Uterus (tissue), 4 donors: Measurements from ENCODE around the gene LPP. TPM values are rescaled to one million over a fixed set of nuclear protein-coding genes. Genes with fewer than 3 reads are reported as not detected.
A peak's percentile ranks its signal among the peaks of the same experiment; 100 is the strongest.

Experiments
- DNase-seq, 2 donors: peaks; one replicate each; pipeline ENCODE4 v3.0.0-alpha.2; 2019 to 2020
- H3K27ac ChIP-seq, 2 donors: fragments of 200-600 bp; sonication (generic); 1 replicate in 1 of 2; 2 replicates in 1 of 2; pipeline ENCODE4 v1.5.1; 2016 to 2018
- H3K27me3 ChIP-seq, 2 donors: fragments of 200-600 bp; sonication (generic); one replicate each; pipeline ENCODE4 v1.5.1; 2018 to 2019; ENCODE audit warnings: control low read depth in 1 of 2
- H3K36me3 ChIP-seq, 2 donors: fragments of 200-600 bp; sonication (generic); one replicate each; pipeline ENCODE4 v1.5.1; 2019; ENCODE audit warnings: control low read depth in 1 of 2
- H3K4me1 ChIP-seq, 2 donors: fragments of 200-600 bp; sonication (generic); one replicate each; pipeline ENCODE4 v1.5.1; 2018 to 2019; ENCODE audit warnings: control low read depth in 1 of 2
- H3K4me3 ChIP-seq, 2 donors: fragments of 200-600 bp; sonication (generic); 1 replicate in 1 of 2; 2 replicates in 1 of 2; pipeline ENCODE4 v1.5.1; 2018 to 2019; ENCODE audit warnings: mild to moderate bottlenecking in 1 of 2
- H3K9me3 ChIP-seq, 2 donors: fragments of 200-600 bp; sonication (generic); one replicate each; pipeline ENCODE4 v1.5.1; 2019; ENCODE audit warnings: control low read depth in 1 of 2
- POLR2A ChIP-seq, 2 donors: fragments of 450-650 bp; IDR thresholded peaks; one replicate each; pipeline ENCODE4 v1.6.1; 2016; ENCODE audit warnings: antibody characterized with exemption in 2 of 2, mild to moderate bottlenecking in 1 of 2, moderate library complexity in 1 of 2
- intact Hi-C: fragments of 100-400 bp; cut with DNase I; formaldehyde crosslinking; loops from one replicate; pipeline ENCODE4 v1.15.1; 2023; ENCODE audit warnings: low total_unique reads
- total RNA-seq, 4 donors: library from RNA; depleted of rRNA in 3 of 4; stranded (reverse); fragments of >200 nt in 3 of 4; gene quantifications; one replicate each; pipeline versions ENCODE4 v1.1.0 to v1.2.4, GENCODE V29; 2014 to 2023
- TF ChIP-seq, protein P1 (sequence below), 4 experiments: fragments of 200-600 bp in 2 of 4; fragments of 450-650 bp in 2 of 4; sonication (generic) in 2 of 4; IDR thresholded peaks; one replicate each; pipeline ENCODE4 v1.5.1; 2016 to 2019; ENCODE audit warnings: antibody characterized with exemption in 4 of 4, mild to moderate bottlenecking in 2 of 4, moderate library complexity in 1 of 4
- donor health status: DM: yes; HTN: yes; CAD: no.

The LPP gene
- total RNA-seq, 4 donors from 2014 or later: 180 to 1,374 (median 712) TPM

DNA sequence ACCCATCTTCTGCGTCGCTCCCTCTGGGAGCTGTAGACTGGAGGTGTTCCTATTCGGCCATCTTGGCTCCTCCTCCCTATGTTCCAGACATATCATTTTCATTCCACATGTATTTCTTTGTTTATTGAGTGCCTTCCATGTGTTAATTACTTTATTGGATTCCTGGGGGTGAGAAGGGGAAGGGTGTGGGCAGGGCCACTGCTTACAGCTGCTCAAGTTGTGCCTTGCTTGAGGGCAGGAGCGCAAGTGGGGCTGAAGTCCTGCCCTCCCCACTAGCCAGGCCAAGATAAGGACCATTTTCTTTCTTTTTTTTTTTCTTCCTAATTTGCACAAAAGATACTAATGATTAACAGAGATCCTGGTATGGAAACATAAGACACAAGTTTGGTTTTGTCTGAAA lies 224.8 kb downstream of the LPP start:
- intact Hi-C loops: no loop called here
- Histone ChIP-seq H3K27me3 (no peaks in the 10 kb centered on the region), H3K9me3 (no peaks in the 10 kb centered on the region), H3K4me3 (no peak overlapping the region), H3K4me1 (no peaks in the 10 kb centered on the region), H3K27ac (no peak overlapping the region), H3K36me3 (no peaks in the 10 kb centered on the region)
- TF ChIP-seq, protein P1, sequence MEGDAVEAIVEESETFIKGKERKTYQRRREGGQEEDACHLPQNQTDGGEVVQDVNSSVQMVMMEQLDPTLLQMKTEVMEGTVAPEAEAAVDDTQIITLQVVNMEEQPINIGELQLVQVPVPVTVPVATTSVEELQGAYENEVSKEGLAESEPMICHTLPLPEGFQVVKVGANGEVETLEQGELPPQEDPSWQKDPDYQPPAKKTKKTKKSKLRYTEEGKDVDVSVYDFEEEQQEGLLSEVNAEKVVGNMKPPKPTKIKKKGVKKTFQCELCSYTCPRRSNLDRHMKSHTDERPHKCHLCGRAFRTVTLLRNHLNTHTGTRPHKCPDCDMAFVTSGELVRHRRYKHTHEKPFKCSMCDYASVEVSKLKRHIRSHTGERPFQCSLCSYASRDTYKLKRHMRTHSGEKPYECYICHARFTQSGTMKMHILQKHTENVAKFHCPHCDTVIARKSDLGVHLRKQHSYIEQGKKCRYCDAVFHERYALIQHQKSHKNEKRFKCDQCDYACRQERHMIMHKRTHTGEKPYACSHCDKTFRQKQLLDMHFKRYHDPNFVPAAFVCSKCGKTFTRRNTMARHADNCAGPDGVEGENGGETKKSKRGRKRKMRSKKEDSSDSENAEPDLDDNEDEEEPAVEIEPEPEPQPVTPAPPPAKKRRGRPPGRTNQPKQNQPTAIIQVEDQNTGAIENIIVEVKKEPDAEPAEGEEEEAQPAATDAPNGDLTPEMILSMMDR (IDR thresholded peaks at IDR 0.05): no peak
- no peak for TF ChIP-seq POLR2A (IDR thresholded peaks at IDR 0.05)
- no peak for DNase-seq

- Histone ChIP-seq H3K36me3 (no peaks in the 10 kb centered on the region), H3K27me3 (no peaks in the 10 kb centered on the region), H3K27ac (no peak overlapping the region), H3K9me3 (no peaks in the 10 kb centered on the region), H3K4me3 (no peak overlapping the region), H3K4me1 (no peaks in the 10 kb centered on the region)
- no peak for TF ChIP-seq POLR2A (IDR thresholded peaks at IDR 0.05)
- TF ChIP-seq, protein P1 (IDR thresholded peaks at IDR 0.05): no peak
- intact Hi-C loops: no loop called here
- DNase-seq: no peak
Measured at GRCh38 chr3:188380252-188380651, 226.3 kb downstream of the LPP start.

GRCh38 chr3:188380722-188381121 lies 226.8 kb downstream of the LPP start:
- no peaks in the 10 kb centered on the region for H3K4me1 ChIP-seq
- intact Hi-C loops: no loop called here
- no peak for DNase-seq

DNA sequence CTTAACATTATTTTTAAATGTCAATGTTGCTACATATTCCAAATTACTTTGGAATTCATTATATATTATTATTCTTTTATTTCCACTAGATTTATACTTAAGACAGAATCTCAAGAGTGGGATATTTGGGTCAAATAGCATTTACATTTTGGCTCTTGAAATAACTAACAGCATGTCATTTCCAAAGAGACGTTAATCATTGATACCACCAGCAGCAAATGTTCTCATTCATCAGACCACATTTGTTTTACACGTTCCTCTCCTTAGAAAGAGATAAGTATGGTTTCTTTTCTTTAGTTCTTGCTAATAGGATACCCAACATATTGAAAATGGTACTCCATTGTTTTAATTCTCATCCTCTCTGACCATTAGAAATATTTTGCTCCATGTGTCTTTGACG lies 229.8 kb downstream of the LPP start:
- H3K27me3 ChIP-seq: no peaks in the 10 kb centered on the region
- H3K9me3 ChIP-seq: no peaks in the 10 kb centered on the region
- intact Hi-C loops: no loop called here
- no peak overlapping the region for H3K27ac ChIP-seq
- DNase-seq: no peak
- H3K4me1 ChIP-seq: no peaks in the 10 kb centered on the region
- TF ChIP-seq, protein P1 (IDR thresholded peaks at IDR 0.05): no peak
- no peak overlapping the region for H3K4me3 ChIP-seq
- no peaks in the 10 kb centered on the region for H3K36me3 ChIP-seq

More at GRCh38 chr3:188380722-188381121, 226.8 kb downstream of the LPP start:
- Histone ChIP-seq H3K27me3 (no peaks in the 10 kb centered on the region), H3K36me3 (no peaks in the 10 kb centered on the region), H3K27ac (no peak overlapping the region), H3K9me3 (no peaks in the 10 kb centered on the region), H3K4me3 (no peak overlapping the region)
- TF ChIP-seq, protein P1 (IDR thresholded peaks at IDR 0.05): no peak
- no peak for TF ChIP-seq POLR2A (IDR thresholded peaks at IDR 0.05)

DNA sequence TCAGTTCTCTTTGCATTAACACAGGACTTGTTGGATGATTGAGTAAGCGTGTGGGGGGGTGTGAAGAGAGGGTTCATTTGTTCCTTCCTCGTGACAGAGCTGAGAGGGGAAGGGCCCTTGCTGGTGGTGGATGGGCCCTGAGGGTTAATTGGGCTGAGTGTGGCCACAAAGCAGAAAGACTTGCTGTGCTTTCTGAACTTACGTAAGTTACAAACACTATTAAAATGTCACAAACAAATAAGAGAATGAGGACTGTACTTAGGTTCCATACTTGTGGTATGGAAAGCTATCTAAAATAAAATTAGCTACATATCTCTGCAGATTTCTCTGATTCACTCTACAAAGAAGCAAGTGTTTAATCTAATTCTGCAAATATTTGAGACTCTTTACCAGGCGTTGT lies 231.3 kb downstream of the LPP start:
- H3K27ac ChIP-seq: peak overlapping the region; percentile 3 to 22
- intact Hi-C loops: no loop called here
- DNase-seq: no peak
- H3K9me3 ChIP-seq: no peaks in the 10 kb centered on the region
- TF ChIP-seq, protein P1 (IDR thresholded peaks at IDR 0.05): no peak
- TF ChIP-seq POLR2A (IDR thresholded peaks at IDR 0.05): no peak
- H3K4me1 ChIP-seq: no peaks in the 10 kb centered on the region
- no peaks in the 10 kb centered on the region for H3K27me3 ChIP-seq
- H3K4me3 ChIP-seq: no peak overlapping the region
- H3K36me3 ChIP-seq: no peaks in the 10 kb centered on the region
